ENCODE measurements around the gene PALM3.
A peak's percentile ranks its signal among the peaks of the same experiment; 100 is the strongest.

Gene PALM3, protein sequence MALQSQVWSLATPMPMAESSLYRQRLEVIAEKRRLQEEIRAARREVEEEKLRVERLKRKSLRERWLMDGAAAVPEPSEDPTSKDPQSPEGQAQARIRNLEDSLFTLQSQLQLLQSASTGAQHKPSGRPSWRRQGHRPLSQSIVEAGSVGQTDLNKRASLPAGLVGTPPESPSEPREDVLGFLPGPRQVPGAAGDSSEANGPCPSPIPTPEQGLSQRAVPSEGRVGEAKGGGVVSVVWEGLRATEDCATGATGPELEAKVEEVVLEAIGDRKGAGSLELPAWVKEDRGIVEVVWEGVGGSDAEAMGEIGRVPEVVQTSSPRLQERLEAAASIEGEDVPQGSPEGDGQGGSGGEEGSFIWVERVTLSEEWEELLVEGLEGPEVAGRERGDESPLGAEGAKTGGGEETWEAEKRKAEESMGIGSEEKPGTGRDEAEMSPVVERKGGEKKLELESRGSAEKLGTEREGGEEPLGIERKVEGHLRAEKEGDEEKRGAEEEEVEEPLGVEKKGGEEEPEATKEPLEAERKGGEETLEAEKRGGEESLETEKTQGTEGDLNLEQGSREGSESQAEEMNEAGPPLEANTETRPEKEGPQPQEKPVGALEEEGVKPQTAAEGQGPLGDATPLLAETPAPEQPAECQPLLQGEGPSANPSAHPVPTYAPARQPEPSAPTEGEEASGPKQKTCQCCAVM

DNA sequence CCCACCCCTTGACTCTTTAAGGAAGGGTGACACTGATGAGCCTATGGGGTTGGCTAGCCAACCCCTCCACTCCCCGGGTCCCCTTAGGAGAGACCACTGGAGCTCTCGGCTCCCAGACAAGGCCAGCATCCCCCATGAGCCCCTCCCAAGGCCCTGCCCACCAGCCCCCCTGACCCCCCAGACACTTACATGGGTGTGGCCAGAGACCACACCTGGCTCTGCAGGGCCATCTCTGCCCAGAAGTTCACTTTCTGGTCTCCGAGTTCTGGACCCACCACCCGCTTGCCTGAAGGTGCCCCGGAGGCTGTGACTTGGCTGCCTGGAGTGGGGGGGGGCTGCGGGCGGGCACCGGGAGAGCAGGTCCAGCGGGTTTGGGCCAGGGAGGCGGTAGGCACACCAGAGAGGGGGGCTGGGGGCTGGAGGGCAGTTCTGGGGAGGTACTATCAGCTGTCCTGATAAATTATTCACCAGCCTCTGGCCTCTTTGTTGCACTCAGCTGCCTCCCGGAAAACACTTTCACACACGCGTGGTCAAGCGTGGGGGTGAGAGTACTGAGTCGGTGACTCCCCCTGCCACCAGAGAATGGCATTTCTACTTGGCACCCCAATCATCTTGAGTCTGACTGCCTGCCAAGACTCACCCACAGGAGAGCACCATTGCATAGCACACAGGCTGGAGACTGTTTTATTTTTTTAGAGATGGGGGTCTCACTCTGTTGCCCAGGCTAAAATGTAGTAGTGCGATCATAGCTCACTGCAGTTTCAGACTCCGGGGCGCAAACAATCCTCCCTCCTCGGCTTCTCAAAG lies at the start of gene PALM3:
Gene PALM3 (minus strand): TSS at position 326 of the 807 bp plus-strand sequence. CDS start 96 bp downstream, at position 230.
- no peak for DNase-seq

GRCh38 chr19:14111486-14111885 lies 49.6 kb upstream of the PALM3 start:
- no peak for DNase-seq

GRCh38 chr19:14110650-14111049 lies 48.8 kb upstream of the PALM3 start:
- DNase-seq = no peak

DNA sequence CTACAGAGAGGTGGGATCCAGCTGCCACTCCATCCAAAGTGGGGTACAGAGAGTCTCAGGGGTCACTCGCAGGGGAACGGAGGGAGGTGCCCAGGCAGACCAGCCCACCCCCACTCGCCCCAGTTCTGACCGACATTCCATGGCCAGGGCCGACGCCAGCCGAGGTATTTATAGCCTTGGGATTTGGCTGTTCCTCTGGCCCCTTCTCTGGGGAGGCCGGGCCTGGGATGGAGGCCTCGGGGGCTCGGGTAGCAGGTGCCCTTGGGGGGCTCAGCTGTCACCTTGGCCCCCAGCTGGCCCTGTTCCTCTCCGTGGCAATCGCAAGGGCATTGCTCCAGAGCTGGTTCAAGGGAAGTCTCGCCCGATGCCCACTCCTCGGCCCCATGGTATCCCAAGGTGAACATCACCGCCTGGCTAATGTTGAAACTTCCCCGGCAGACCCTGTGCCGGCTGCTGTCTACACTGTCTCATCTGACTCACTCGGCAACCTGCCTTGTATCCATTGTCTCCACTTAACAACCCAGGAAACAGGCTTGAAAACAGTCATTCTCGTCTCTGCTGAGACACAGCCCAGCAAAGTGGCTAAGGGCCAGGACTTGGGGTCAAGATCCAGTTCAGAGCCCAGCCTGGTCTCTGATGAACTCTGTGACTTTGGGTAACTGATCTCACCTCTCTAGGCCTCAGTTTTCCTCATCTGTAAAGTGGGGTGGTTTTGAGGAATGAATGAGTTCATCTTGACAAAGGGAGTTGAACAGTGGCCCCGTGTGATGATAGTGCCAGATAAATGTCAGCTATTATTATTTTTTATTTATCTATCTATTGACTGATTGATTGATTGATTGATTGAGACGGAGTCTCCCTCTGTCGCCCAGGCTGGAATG lies 45.9 kb upstream of the PALM3 start:
- no peak for DNase-seq

GRCh38 chr19:14106840-14107239 lies 45.0 kb upstream of the PALM3 start:
- no peak for DNase-seq

DNA sequence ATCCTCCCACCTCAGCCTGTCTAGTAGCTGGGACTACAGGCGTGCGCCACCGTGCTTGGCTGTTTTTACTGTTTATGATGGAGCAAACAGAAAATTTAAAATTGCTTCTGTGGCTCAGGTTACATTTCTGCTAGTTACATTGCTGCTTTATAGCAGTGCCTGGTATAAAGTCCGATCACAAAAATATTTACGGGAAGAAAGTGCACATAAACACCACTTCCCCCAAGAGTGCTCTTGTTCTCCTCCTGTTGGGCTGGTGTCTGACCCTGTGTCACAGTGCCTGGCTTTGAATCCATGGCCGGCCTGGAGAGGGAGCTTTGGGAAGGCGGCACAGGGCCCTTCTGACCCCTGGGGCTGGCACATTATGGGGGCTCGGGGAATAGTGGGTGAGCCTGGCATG lies 43.8 kb upstream of the PALM3 start:
- no peak for DNase-seq

- DNase-seq = no peak
These were observed 41.4 kb upstream of the PALM3 start for GRCh38 chr19:14103310-14103709.

DNA sequence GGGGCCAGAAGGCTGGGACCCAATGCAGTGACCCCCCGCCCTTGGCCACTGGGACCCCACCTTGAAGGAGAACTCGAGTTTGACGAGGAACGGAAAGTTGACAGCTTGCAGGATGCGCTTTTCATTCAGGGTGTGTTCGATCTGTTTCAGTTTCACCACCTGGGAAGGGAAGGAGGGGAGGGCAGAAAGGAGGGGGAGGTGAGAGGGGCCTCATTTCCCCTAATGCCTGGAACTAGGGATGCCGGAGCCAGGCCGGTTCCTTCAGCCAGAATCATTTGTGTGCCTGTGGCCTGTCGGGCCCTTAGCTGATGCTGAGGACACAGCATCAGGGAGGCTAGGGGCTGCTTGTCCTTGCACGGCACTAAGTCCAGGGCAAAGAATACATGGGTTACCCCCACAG lies 40.9 kb upstream of the PALM3 start:
- DNase-seq = no peak

GRCh38 chr19:14102102-14102696 lies 40.3 kb upstream of the PALM3 start:
- no peak for DNase-seq

DNA sequence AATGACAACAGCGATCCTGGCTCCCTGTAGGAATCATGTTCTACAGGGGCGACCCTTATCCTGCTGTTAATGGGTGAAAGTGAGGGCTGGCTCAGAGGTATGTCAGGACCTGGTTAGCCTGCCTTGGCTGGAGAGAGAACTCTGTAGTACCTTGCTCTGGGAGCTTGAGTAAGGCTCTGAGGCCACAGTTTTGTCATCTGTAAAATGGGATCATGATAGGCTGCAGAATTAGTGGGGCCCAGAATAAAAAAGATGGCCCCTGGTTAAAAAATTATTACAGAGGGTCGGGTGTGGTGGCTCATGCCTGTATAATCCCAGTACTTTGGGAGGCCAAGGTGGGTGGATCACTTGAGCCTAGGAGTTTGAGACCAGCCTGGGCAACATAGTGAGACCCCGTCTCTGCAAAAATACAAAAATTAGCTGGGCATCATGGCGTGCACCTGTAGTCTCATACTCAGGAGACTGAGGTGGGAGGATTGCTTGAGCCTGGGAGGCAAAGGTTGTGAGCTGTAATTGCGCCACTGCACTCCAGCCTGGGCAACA lies 39.2 kb upstream of the PALM3 start:
- DNase-seq = no peak

DNA sequence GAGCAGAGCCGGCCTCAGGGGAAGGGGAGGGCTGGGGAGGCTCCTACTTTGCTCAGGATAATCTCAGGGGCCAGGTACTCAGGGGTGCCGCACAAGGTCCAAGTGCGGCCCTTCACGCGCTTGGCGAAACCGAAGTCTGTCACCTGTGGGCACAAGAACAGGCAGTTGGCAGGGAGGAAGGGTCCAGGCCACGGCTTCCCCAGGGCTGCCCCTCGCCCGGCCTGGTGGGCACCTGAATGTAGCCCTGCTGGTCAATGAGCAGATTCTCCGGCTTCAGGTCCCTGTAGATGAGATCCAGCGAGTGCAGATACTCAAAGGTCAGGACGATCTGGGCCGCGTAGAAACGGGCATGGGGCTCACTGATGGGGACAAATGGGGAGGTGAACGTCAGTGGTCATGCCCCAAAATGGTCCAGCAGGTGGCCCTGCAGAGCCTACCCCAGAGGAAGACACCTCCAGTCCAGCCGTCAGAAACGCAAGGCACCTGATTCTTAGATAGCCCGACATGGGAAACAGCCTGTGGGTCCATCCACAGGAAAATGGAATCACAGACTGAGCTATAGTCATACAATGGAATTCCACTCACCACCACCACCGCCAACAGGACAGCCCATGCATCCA lies 35.8 kb upstream of the PALM3 start:
- no peak for DNase-seq

- DNase-seq = no peak
These were observed 34.6 kb upstream of the PALM3 start for GRCh38 chr19:14096272-14096992.

DNA sequence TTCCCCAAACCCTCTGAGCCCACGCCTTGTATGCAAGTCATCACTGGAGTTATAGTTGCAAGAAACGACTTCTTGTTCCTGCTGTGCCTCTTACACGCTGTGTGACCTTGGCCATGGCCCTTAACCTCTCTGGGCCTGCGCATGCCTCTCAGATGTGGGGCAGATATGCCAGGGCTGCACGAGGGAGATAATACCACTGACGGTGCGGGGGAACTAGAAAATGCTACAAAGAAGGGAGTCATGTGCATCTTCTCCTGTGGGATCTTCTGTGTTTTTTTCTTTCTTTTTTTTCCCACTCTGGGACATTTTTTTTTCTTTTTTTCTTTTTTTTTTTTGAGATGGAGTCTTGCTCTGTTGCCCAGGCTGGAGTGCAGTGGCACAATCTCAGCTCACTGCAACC lies 33.0 kb upstream of the PALM3 start:
- no peak for DNase-seq

DNA sequence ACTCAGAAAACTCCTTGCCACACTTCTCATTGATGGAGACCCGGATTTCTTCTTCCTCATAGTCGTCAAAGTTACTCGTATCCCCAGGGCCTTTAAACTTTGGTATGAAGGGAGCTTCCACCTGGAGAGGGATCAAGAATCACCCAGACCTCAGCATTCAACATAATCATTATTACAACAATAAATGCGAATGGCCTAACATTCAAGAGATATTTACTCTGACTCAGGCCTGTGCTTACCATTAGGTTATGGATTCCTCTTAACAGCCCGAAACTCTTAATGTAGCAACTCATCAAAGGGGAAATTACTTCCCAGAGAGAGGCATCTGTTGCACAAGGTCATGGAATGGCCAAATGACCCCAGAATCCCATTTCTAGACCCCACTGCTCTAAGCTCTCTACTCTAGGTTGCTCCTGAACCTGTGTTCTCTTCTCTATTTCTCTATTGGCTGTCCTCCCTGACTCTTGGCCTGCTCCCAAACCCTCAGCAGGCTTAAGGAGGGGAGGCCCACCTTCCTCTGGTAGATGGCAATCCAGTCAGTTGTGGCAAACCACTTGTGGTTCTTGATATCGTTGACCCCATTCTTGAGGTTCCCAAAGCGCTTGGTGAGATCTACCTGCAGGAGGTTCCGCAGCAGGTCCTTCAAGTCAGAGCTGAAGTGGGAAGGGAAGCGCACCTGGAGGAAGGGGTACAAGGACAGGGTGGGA lies 31.4 kb upstream of the PALM3 start:
- DNase-seq = no peak

DNA sequence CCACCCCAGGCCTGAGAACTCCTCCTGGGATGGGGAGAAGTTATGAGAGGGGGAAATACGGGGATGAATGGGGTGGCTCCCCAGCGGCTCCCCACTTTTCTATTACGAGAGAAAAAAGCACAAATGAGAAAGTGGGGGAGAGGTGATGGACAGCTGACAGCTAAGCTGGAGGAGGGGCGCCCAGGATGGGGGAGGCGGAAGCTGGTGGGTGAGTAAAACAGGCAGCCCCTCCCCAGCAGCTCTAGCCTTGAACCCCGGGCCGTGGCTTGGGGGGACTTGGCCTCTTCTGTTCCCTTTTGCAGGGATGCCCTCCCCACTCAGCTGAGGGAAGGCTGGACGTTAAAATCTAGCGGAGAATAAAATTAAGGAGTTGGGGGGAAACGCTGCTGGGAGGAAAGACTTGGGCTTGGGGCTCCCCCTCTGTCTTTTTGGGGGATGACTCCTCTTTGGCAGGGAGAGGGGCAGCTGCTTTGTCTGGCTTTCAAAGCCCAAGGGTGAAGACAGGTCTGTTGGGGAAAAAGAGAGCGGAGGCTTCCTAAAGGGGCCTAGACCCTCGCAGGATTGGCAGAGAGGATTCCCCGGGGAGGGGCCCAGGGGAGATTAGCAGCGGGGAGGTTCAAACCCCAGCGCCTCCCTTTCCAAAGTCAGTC lies 30.1 kb upstream of the PALM3 start:
- DNase-seq = peak in 2 of 4 experiments; percentile 23 to 27

- peak; percentile 49 to 71 (median 60) for DNase-seq
These were observed 29.4 kb upstream of the PALM3 start for GRCh38 chr19:14091081-14091812.

DNA sequence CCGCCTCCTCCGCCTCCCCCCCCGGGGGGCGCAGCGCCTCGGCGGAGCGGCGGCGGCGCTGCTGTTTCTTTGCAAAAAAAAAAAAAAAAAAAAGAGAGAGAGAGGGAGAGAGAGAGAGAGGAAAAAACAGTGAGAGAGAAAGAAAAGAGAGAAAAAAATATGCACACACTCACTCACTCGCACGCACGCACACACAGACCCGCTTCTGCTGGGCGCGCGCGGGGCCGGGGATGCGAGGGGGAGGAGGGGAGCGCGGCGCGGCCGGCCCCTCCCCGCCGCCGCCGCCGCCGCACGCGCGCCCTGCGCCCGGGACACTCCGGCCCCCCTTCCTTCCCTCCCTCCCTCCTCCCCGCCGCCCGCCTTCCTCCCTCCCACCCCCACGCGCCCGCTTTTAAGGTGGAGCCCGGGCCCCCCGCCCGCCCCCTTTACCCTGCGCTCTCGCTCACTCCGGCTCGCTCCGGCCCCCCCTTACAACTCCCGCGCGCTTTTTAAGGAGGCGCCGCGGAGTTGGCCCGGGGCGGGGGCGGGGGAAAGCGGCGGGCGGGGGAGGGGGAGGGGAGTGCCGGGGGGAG lies 28.7 kb upstream of the PALM3 start, which contains the start of gene SAMD1:
Gene SAMD1 (minus strand): TSS at position 243 of the 572 bp plus-strand sequence.
- DNase-seq = peak; percentile 70 to 87 (median 76)

Measured in activated CD4-positive, CD25-positive, alpha-beta regulatory T cell (primary cell).